ENCODE data around the gene KRTAP5-3. TPM values are rescaled to one million over a fixed set of nuclear protein-coding genes. Genes with fewer than 3 reads are reported as not detected.

Gene KRTAP5-3
- total and polyA plus RNA-seq, 3 experiments from 2014 or later: not detected

- Mint-ChIP-seq H3K36me3 (peaks cover 0 to 13% (median 0%) of the 10 kb centered on the region in 3 donors), H3K9me3 (peaks cover 0 to 2% (median 0%) of the 10 kb centered on the region in 5 donors), H3K27ac (peak overlapping the region in 4 of 8 donors; percentile 59 to 97 (median 86)), H3K4me1 (peaks cover 19 to 32% (median 19%) of the 10 kb centered on the region in 3 donors), H3K27me3 (no peaks in the 10 kb centered on the region), H3K4me3 (peak overlapping the region in 1 of 7 donors; percentile 87)
- no peak overlapping the region for H3K4me3 ChIP-seq (ENCODE audit: low read length)
- no peaks in the 10 kb centered on the region for H3K36me3 ChIP-seq (ENCODE audit: insufficient read depth, low read length)
- no peak for DNase-seq
- ChIA-PET POLR2A (no interaction called here), CTCF (interaction anchor here (13.9 kb wide), 1 partner anchor 21 kb away, joined by 152 read pairs; no protein-coding TSS in a partner anchor)
- no peak overlapping the region for H3K27ac ChIP-seq (ENCODE audit: low read depth, low read length)
- H3K4me1 ChIP-seq (ENCODE audit: insufficient read depth, low read length): peaks cover 27% of the 10 kb centered on the region
- H3K27me3 ChIP-seq (ENCODE audit: insufficient read depth, low read length, poor library complexity, severe bottlenecking): no peaks in the 10 kb centered on the region
- no peaks in the 10 kb centered on the region for H3K9me3 ChIP-seq (ENCODE audit: low read length)
These were observed 40.6 kb downstream of the KRTAP5-3 start for GRCh38 chr11:1567721-1568100.

DNA sequence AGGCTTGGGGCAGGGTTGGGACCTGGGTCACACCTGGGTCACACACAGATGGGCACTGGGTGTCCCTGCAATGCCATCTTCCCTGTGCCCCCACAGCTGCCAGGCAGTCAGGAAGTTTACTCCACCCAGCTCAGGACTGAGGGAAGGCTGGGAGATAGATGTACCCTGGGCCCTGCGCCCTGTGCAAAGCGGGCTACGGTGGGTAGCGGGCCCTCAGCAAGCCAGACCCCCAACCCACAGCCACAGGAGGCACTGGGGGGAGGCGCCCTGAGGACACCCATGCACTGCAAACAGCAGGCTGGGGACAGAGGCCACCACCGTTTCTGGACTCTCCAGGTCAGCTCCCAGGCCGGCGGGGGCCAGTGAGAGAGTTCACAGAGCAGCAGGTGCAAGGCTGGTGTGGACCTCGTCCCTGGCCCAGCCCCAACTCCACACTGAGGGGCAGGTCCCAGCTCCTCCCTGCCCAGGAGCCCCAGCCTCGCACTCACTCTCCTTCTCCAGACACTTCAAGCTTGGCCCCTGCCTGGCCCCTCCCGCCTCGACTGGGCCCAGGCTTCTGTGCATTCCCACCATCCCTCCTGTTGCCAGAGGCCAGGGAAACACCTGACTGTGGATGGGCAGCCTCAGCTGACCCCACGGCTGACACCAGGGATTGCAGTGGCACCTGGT lies 41.1 kb downstream of the KRTAP5-3 start:
- H3K9me3 Mint-ChIP-seq: peaks cover 0 to 2% (median 0%) of the 10 kb centered on the region in 5 donors
- no peak overlapping the region for H3K27ac ChIP-seq (ENCODE audit: low read depth, low read length)
- POLR2A ChIA-PET: no interaction called here

GRCh38 chr11:1566381-1567051 lies 41.7 kb downstream of the KRTAP5-3 start:
- POLR2A ChIA-PET: no interaction called here
- DNase-seq: no peak

More for the DNA sequence above, 41.1 kb downstream of the KRTAP5-3 start:
- no peak overlapping the region for H3K4me3 Mint-ChIP-seq
- H3K27ac Mint-ChIP-seq: peak overlapping the region in 3 of 8 donors; percentile 61 to 97 (median 77)
- H3K36me3 Mint-ChIP-seq: peaks cover 0 to 18% (median 2%) of the 10 kb centered on the region in 3 donors
- CTCF ChIA-PET: interaction anchor here (13.9 kb wide), 1 partner anchor 20 kb away, joined by 152 read pairs; no protein-coding TSS in a partner anchor
- Histone ChIP-seq H3K36me3 (ENCODE audit: insufficient read depth, low read length) (no peaks in the 10 kb centered on the region), H3K27me3 (ENCODE audit: insufficient read depth, low read length, poor library complexity, severe bottlenecking) (no peaks in the 10 kb centered on the region), H3K9me3 (ENCODE audit: low read length) (no peaks in the 10 kb centered on the region), H3K4me1 (ENCODE audit: insufficient read depth, low read length) (peaks cover 27% of the 10 kb centered on the region), H3K4me3 (ENCODE audit: low read length) (no peak overlapping the region)
- peaks cover 19 to 32% (median 19%) of the 10 kb centered on the region in 3 donors for H3K4me1 Mint-ChIP-seq
- peaks cover 0 to 2% of the 10 kb centered on the region in 2 donors for H3K27me3 Mint-ChIP-seq
- no peak for DNase-seq

DNA sequence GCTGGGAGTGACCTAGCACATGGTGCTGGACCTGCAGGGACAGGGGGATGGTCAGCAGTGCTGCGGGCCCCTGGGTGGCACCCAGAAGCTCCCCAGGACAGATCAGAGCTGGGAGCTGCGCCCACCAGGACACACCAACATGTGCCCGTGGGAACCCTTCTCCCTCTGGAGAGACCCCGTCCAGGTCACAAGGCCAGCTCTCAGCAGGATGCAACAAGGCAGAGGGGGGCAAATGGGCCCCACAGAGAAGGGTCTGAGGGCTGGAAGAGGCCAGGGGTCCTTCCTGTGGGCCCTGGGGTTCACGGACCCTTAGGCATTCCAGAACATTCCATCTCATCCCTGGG lies 42.4 kb downstream of the KRTAP5-3 start:
- ChIA-PET CTCF (interaction anchor here (1.3 to 13.9 kb wide), 4 partner anchors 8 to 19 kb away, joined by 3 to 152 read pairs (median 5); no protein-coding TSS in a partner anchor), POLR2A (no interaction called here)
- peaks cover 19 to 31% (median 19%) of the 10 kb centered on the region in 3 donors for H3K4me1 Mint-ChIP-seq
- DNase-seq: no peak
- H3K4me3 Mint-ChIP-seq: no peak overlapping the region
- peak overlapping the region in 1 of 8 donors; percentile 14 for H3K27ac Mint-ChIP-seq
- peaks cover 0 to 2% (median 0%) of the 10 kb centered on the region in 5 donors for H3K9me3 Mint-ChIP-seq
- Histone ChIP-seq H3K27me3 (ENCODE audit: insufficient read depth, low read length, poor library complexity, severe bottlenecking) (no peaks in the 10 kb centered on the region), H3K27ac (ENCODE audit: low read depth, low read length) (no peak overlapping the region), H3K36me3 (ENCODE audit: insufficient read depth, low read length) (no peaks in the 10 kb centered on the region), H3K9me3 (ENCODE audit: low read length) (no peaks in the 10 kb centered on the region), H3K4me1 (ENCODE audit: insufficient read depth, low read length) (peaks cover 22% of the 10 kb centered on the region), H3K4me3 (ENCODE audit: low read length) (no peak overlapping the region)
- peaks cover 0 to 2% of the 10 kb centered on the region in 2 donors for H3K27me3 Mint-ChIP-seq
- H3K36me3 Mint-ChIP-seq: peaks cover 0 to 22% (median 2%) of the 10 kb centered on the region in 3 donors

More at GRCh38 chr11:1566381-1567051, 41.7 kb downstream of the KRTAP5-3 start:
- Histone ChIP-seq H3K27me3 (ENCODE audit: insufficient read depth, low read length, poor library complexity, severe bottlenecking) (no peaks in the 10 kb centered on the region), H3K4me1 (ENCODE audit: insufficient read depth, low read length) (peaks cover 27% of the 10 kb centered on the region), H3K9me3 (ENCODE audit: low read length) (no peaks in the 10 kb centered on the region), H3K4me3 (ENCODE audit: low read length) (no peak overlapping the region), H3K27ac (ENCODE audit: low read depth, low read length) (no peak overlapping the region), H3K36me3 (ENCODE audit: insufficient read depth, low read length) (no peaks in the 10 kb centered on the region)
- H3K36me3 Mint-ChIP-seq: peaks cover 0 to 21% (median 2%) of the 10 kb centered on the region in 3 donors
- peak overlapping the region in 4 of 8 donors; percentile 23 to 97 (median 69) for H3K27ac Mint-ChIP-seq
- peaks cover 0 to 2% (median 0%) of the 10 kb centered on the region in 5 donors for H3K9me3 Mint-ChIP-seq
- no peak overlapping the region for H3K4me3 Mint-ChIP-seq
- peaks cover 19 to 32% (median 19%) of the 10 kb centered on the region in 3 donors for H3K4me1 Mint-ChIP-seq
- CTCF ChIA-PET: interaction anchor here (1.5 to 13.9 kb wide), 2 partner anchors 7 to 20 kb away, joined by 4 to 152 read pairs; no protein-coding TSS in a partner anchor
- H3K27me3 Mint-ChIP-seq: peaks cover 0 to 2% of the 10 kb centered on the region in 2 donors

DNA sequence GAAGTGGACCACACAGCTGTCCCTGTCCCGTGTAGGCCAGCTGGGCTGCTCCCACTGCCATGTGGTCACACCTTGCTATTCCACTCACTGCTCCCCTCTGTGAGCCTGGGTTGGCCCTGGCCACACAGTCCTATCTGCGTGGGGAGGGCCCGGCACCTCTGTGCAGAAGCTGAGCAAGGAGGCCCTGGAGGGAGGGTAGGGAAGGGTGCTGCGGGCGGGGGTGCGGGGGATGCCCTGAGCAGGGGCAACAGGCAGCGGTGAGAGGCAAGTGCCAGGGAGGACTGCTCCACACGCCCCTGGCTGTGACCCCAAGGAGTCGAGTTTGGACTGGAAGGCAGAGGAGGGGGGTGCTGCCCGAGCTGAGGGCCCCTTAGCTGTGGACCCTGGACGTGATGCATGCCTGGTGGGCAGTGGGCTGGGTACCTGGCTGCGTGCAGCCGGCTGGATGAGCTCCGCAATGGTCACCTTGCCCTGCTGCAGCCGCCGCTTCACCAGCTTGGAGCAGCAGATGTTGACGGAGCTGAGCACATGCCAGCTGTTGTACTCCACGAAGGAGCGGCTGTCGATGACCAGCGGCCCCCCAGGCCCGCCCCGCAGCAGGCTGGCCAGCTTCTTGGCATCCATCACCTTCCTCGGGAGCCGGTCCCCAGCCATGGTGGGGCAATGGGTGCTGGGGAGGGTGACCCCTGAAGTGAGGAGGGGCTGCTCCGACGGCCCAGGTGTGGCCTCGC lies 42.9 kb downstream of the KRTAP5-3 start:
- peaks cover 17% of the 10 kb centered on the region for H3K4me1 ChIP-seq (ENCODE audit: insufficient read depth, low read length)
- H3K4me3 Mint-ChIP-seq: no peak overlapping the region
- peaks cover 0 to 2% (median 0%) of the 10 kb centered on the region in 5 donors for H3K9me3 Mint-ChIP-seq
- peaks cover 15 to 26% (median 19%) of the 10 kb centered on the region in 3 donors for H3K4me1 Mint-ChIP-seq
- ChIA-PET POLR2A (no interaction called here), CTCF (interaction anchor here (1.3 to 13.9 kb wide), 5 partner anchors 9 to 19 kb away, joined by 3 to 152 read pairs (median 4); no protein-coding TSS in a partner anchor)
- H3K36me3 ChIP-seq (ENCODE audit: insufficient read depth, low read length): no peaks in the 10 kb centered on the region
- no peak overlapping the region for H3K4me3 ChIP-seq (ENCODE audit: low read length)
- peak overlapping the region in 1 of 8 donors; percentile 36 for H3K27ac Mint-ChIP-seq
- H3K27ac ChIP-seq (ENCODE audit: low read depth, low read length): no peak overlapping the region
- no peaks in the 10 kb centered on the region for H3K9me3 ChIP-seq (ENCODE audit: low read length)
- H3K36me3 Mint-ChIP-seq: peaks cover 0 to 26% (median 2%) of the 10 kb centered on the region in 3 donors
- no peaks in the 10 kb centered on the region for H3K27me3 ChIP-seq (ENCODE audit: insufficient read depth, low read length, poor library complexity, severe bottlenecking)
- no peak for DNase-seq
- peaks cover 0 to 2% of the 10 kb centered on the region in 2 donors for H3K27me3 Mint-ChIP-seq

- Mint-ChIP-seq H3K9me3 (peaks cover 0 to 2% (median 0%) of the 10 kb centered on the region in 5 donors), H3K27me3 (peaks cover 0 to 2% of the 10 kb centered on the region in 2 donors), H3K4me3 (no peak overlapping the region), H3K4me1 (peaks cover 15 to 19% (median 17%) of the 10 kb centered on the region in 3 donors), H3K27ac (peak overlapping the region in 2 of 8 donors; percentile 36 to 50), H3K36me3 (peaks cover 0 to 29% (median 2%) of the 10 kb centered on the region in 3 donors)
- H3K4me1 ChIP-seq (ENCODE audit: insufficient read depth, low read length): peaks cover 10% of the 10 kb centered on the region
- no peaks in the 10 kb centered on the region for H3K9me3 ChIP-seq (ENCODE audit: low read length)
- ChIA-PET CTCF (interaction anchor here (1.3 to 13.9 kb wide), 4 partner anchors 9 to 18 kb away, joined by 3 to 152 read pairs (median 4); no protein-coding TSS in a partner anchor), POLR2A (no interaction called here)
- H3K27me3 ChIP-seq (ENCODE audit: insufficient read depth, low read length, poor library complexity, severe bottlenecking): no peaks in the 10 kb centered on the region
- H3K27ac ChIP-seq (ENCODE audit: low read depth, low read length): no peak overlapping the region
- H3K36me3 ChIP-seq (ENCODE audit: insufficient read depth, low read length): no peaks in the 10 kb centered on the region
- H3K4me3 ChIP-seq (ENCODE audit: low read length): no peak overlapping the region
- DNase-seq: peak in 1 of 5 donors; percentile 10
These were observed 43.6 kb downstream of the KRTAP5-3 start for GRCh38 chr11:1564535-1565172.
